Activated CD8-positive, alpha-beta T cell treated with anti-CD3 and anti-CD28 coated beads, Interleukin-2, amount 10 ng/mL, durations not matched to agents 7 days and 5 days (primary cell): ENCODE measurements around the gene PFKL. TPM values are rescaled to one million over a fixed set of nuclear protein-coding genes. Genes with fewer than 3 reads are reported as not detected.

Experiments used
- ATAC-seq: fragments of 150-1000 bp; cut with Tn5 transposase; one replicate; pipeline ENCODE4 v1.10.0; 2021; ENCODE audit warnings: moderate library complexity
- CTCF ChIA-PET: fragments of 350-600 bp; sonication (Branson Sonifier 250); formaldehyde crosslinking; loops from one replicate; lab custom pipeline; 2021; ENCODE audit warnings: antibody characterized with exemption; lab: Charles Lee
- POLR2A ChIA-PET: fragments of 350-600 bp; sonication (Branson Sonifier 250); formaldehyde crosslinking; loops from one replicate; lab custom pipeline; 2021; ENCODE audit warnings: antibody characterized with exemption; lab: Charles Lee
- DNase-seq: peaks from one replicate; pipeline ENCODE4 v3.0.0-alpha.2; 2020
- H3K27ac Mint-ChIP-seq: one replicate; pipeline ENCODE4 v1.8.0; 2021; ENCODE audit warnings: mild to moderate bottlenecking, mixed read lengths
- H3K27me3 Mint-ChIP-seq: one replicate; pipeline ENCODE4 v1.8.0; 2021; ENCODE audit warnings: low read depth, mixed read lengths
- H3K36me3 Mint-ChIP-seq: one replicate; pipeline ENCODE4 v1.8.0; 2021; ENCODE audit warnings: low read depth, mixed read lengths
- H3K4me1 Mint-ChIP-seq: one replicate; pipeline ENCODE4 v1.8.0; 2021; ENCODE audit warnings: low read depth, mixed read lengths
- H3K4me3 Mint-ChIP-seq: one replicate; pipeline ENCODE4 v1.8.0; 2021; ENCODE audit warnings: mild to moderate bottlenecking, mixed read lengths
- H3K9me3 Mint-ChIP-seq: one replicate; pipeline ENCODE4 v1.8.0; 2022; ENCODE audit warnings: mixed read lengths; ENCODE audit not compliant: insufficient read depth
- total RNA-seq, 2 experiments: library from RNA; stranded (reverse); gene quantifications; one replicate each; pipeline ENCODE4 v1.2.3, GENCODE V29; 2021

PFKL gene
- total RNA-seq, 2 experiments from 2014 or later: 191 to 199 TPM

DNA sequence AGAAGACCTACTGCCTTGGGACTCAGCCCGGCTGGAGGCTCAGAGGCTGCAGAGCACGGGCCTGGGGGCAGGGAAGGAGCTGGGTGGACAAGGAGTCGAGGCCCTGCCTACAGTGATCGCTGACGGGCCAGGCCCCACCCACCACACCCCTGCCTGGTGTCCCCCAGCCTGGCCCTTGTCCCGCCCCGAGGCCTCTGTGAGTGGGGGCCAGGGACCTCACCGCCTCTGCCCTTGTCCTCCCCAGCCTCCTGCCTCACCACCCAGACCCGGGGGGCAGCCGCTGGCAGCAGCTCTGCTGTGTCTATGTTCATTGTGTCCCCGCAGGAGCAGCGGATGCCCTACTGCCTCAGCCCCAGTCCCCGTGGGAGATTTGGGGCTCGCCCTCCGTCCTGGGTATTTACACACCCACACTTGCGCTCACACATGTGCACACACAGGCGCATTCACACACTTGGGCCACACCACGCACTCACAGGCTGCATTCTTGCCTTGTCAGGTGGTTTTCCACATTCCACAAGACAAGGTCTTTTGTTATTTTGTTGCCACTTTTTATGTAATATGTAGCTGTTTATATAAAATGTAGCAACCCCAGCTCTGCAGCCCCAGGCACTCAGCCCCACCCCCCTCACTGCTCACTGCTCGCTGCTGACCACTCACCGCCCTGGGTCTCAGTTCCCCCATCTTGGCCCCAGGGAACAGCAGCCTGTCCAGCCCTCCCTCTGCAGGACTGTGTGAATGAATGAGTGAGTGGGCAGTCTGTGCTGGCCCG is 7.3 kb downstream of the PFKL start:
- ATAC-seq (no peak), DNase-seq (no peak)
- no peaks in the 10 kb centered on the region for H3K27me3 Mint-ChIP-seq
- H3K4me3 Mint-ChIP-seq: no peak overlapping the region
- peaks cover 24% of the 10 kb centered on the region for H3K36me3 Mint-ChIP-seq
- H3K4me1 Mint-ChIP-seq: peaks cover 25% of the 10 kb centered on the region
- CTCF ChIA-PET: no interaction called here
- POLR2A ChIA-PET: no interaction called here
- H3K27ac Mint-ChIP-seq: no peak overlapping the region
- H3K9me3 Mint-ChIP-seq: no peaks in the 10 kb centered on the region

DNA sequence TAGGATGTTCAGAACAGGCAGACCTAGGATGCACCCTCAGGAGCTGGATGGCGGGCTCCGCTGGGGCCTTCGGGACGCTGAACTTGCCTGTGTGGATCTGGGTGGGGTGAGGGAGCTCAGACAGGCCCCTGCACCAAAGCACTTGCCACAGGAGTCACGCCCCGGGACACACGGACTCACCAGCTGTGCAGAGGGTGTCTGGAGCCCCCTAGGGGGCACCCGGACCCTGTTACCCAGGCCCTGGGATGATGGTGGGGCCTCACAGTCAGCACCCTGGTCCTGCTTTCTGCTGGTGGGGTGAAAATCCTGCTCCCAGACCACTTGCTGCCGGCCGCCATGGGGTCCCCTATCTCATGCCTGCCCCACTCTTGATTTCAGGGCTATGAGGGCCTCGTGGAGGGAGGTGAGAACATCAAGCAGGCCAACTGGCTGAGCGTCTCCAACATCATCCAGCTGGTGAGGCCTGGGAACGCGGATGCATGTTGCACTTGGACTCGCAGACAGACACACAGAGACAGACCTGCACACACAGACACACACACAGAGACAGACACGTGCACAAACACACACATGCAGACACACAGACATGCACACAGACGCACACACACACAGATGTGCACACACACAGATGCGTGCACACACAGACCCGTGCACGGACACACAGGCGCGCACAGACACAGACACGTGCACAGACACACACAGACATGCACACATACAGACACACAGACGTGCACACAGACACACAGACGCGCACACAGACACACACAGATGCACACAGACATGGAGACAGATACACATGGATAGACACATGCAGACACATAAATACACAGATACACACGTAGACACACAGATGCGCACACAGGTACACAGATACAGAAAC is 11.0 kb downstream of the PFKL start:
- no peak overlapping the region for H3K27ac Mint-ChIP-seq

DNA sequence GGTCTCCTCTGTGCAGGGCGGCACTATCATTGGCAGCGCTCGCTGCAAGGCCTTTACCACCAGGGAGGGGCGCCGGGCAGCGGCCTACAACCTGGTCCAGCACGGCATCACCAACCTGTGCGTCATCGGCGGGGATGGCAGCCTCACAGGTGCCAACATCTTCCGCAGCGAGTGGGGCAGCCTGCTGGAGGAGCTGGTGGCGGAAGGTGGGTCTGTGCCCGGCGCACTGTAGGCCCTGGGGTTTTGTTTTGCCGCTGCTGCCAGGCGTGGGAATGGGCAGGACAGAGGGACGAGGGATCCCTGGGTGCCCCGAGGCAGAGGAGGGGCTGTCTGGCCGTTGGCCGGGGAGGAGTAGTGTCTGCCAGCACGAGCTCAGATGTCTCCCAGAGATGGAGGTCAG is 12.2 kb downstream of the PFKL start:
- no peak overlapping the region for H3K27ac Mint-ChIP-seq
- ATAC-seq (no peak), DNase-seq (no peak)
- no peak overlapping the region for H3K4me3 Mint-ChIP-seq
- ChIA-PET POLR2A (no interaction called here), CTCF (no interaction called here)
- H3K36me3 Mint-ChIP-seq: peaks cover 23% of the 10 kb centered on the region
- no peaks in the 10 kb centered on the region for H3K9me3 Mint-ChIP-seq
- no peaks in the 10 kb centered on the region for H3K27me3 Mint-ChIP-seq
- H3K4me1 Mint-ChIP-seq: peaks cover 2% of the 10 kb centered on the region

More for the DNA sequence above, 11.0 kb downstream of the PFKL start:
- peaks cover 2% of the 10 kb centered on the region for H3K4me1 Mint-ChIP-seq
- no peaks in the 10 kb centered on the region for H3K9me3 Mint-ChIP-seq
- ATAC-seq (no peak), DNase-seq (no peak)
- no peaks in the 10 kb centered on the region for H3K27me3 Mint-ChIP-seq
- CTCF ChIA-PET: no interaction called here
- peaks cover 19% of the 10 kb centered on the region for H3K36me3 Mint-ChIP-seq
- no peak overlapping the region for H3K4me3 Mint-ChIP-seq
- POLR2A ChIA-PET: no interaction called here

DNA sequence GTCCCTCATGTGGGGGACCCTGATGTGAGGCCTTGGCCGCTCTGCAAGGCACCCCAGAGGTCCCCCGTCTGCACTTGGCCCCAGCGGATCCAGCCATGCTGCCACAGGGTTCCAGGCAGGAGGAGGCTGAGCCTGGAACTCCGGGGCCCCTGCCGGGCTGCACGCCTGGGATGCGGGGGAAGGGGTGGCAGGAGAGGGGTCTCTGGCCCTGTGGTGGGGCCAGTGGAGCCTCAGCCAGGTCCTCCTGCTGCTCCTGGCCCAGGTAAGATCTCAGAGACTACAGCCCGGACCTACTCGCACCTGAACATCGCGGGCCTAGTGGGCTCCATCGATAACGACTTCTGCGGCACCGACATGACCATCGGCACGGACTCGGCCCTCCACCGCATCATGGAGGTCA is 12.9 kb downstream of the PFKL start:
- no peak for DNase-seq
- POLR2A ChIA-PET: no interaction called here
- no peaks in the 10 kb centered on the region for H3K9me3 Mint-ChIP-seq
- CTCF ChIA-PET: no interaction called here
- H3K36me3 Mint-ChIP-seq: peaks cover 19% of the 10 kb centered on the region
- ATAC-seq: no peak
- H3K4me3 Mint-ChIP-seq: no peak overlapping the region
- H3K27me3 Mint-ChIP-seq: no peaks in the 10 kb centered on the region
- H3K27ac Mint-ChIP-seq: no peak overlapping the region
- no peaks in the 10 kb centered on the region for H3K4me1 Mint-ChIP-seq

DNA sequence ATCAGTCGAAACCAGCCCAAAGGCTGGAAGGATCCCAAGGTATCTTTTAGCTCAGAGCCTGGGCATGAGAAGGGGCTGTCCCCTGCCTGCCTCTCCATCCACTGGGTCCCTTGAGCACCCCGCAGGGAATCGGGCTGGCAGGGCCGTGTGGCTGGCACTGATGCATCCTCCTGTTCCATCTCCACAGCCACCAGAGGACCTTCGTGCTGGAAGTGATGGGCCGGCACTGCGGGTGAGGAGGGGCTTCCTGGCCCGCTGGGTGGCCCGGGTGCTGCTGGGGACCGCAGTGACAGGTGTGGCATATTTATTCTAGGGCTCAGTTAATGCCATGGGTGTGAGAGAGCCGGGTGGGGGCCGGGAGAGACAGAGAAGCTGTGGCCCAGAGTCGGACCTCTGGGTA is 13.6 kb downstream of the PFKL start:
- Mint-ChIP-seq H3K4me3 (no peak overlapping the region), H3K4me1 (no peaks in the 10 kb centered on the region), H3K27ac (no peak overlapping the region), H3K9me3 (no peaks in the 10 kb centered on the region), H3K36me3 (peaks cover 15% of the 10 kb centered on the region), H3K27me3 (no peaks in the 10 kb centered on the region)
- no peak for ATAC-seq
- DNase-seq: no peak
- ChIA-PET POLR2A (no interaction called here), CTCF (no interaction called here)

DNA sequence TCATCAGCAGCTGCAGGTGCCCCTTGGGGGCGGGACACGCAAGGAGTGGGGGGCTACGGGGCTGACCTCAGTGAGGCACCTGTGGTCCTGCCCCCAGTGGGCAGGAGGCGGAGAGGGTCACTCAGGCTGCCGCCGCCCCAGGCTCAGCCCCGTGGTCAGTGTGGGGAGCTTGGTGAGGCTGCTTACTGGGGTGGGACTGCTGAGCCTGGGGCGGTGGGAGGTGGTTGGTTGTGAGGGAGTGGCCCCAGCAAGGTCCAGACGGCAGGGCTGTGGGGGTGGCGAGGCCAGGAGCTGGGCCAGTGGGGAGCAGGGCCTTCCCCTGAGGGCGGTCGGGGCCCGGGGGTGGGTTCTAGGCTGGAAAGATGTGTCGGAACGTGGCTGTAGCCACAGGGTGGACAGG is 14.3 kb downstream of the PFKL start:
- no peak for ATAC-seq
- Mint-ChIP-seq H3K4me3 (no peak overlapping the region), H3K4me1 (no peaks in the 10 kb centered on the region), H3K9me3 (no peaks in the 10 kb centered on the region), H3K36me3 (peaks cover 16% of the 10 kb centered on the region), H3K27me3 (no peaks in the 10 kb centered on the region), H3K27ac (no peak overlapping the region)
- no peak for DNase-seq
- ChIA-PET POLR2A (no interaction called here), CTCF (no interaction called here)

DNA sequence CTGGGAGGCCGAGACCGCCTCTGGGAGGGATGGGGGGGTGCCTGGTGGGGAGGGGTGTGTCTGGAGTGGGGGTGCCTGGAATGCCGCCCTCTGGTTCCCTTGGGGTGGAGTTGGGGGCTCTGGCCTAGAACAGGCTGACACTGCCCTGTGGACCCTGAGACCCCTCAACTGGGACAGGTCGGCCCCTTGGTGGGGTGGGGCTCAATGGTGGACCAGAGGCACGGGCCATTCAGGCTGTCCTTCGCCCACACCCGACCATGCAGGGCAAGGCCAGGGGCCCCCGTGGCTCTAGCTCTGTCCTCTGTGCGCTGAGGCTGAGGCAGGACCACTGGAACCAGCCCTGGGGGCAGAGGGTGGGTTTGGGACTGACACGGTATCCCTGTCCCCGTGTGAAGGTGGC is 14.7 kb downstream of the PFKL start:
- H3K4me1 Mint-ChIP-seq: no peaks in the 10 kb centered on the region
- H3K27me3 Mint-ChIP-seq: no peaks in the 10 kb centered on the region
- DNase-seq (no peak), ATAC-seq (no peak)
- H3K9me3 Mint-ChIP-seq: no peaks in the 10 kb centered on the region
- peaks cover 20% of the 10 kb centered on the region for H3K36me3 Mint-ChIP-seq
- CTCF ChIA-PET: no interaction called here
- POLR2A ChIA-PET: no interaction called here
- no peak overlapping the region for H3K27ac Mint-ChIP-seq
- no peak overlapping the region for H3K4me3 Mint-ChIP-seq

DNA sequence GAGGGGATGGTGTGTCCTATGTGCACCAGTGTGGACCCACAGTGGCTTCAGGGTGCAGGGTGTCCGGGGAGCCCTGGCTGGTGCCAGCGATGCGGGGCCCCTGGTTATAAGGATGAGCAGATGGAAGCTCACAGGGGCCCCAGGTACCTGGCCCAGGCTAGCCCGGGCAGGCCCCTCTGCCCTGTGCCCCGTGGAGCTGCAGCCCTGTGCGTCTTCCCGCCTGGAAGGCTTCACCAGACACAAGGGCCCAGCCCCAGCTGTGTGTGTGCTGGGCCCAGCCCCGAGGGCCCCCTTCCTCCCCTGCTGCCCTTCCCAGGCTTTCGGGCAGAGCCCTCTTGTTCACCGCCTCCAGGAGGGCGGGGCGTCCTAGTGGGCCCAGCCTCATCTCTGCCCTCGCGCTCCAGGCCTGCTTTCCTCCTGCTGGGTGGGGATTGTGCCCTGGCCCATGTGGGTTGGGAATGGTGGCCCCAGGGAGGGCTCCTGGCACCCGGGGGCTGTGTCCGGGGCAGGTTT is 15.9 kb downstream of the PFKL start:
- POLR2A ChIA-PET: no interaction called here

DNA sequence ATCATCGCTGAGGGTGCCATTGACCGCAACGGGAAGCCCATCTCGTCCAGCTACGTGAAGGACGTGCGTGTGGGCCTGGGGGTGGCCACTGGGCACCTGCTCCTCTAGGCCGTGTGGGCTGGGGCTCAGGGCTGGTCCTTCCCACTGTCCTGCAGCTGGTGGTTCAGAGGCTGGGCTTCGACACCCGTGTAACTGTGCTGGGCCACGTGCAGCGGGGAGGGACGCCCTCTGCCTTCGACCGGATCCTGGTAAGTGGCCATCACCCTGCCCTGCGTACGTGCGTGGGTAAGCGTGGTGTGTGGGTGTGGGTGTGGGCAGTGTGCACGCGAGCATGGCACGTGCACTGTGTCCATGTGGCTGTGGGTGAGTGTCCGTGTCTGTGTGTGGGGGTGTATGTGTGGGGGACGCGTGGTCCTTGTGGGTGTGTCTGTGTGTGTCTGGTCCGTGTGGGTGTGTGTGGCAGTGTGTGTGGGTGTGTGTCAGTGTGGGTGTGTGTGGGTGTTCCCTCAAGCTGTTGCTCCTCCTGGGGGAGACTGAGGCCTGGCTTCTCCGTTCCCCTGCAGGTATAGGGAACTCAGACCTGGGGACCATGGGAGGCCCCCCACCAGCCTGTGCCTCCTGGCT is 16.5 kb downstream of the PFKL start:
- CTCF ChIA-PET: interaction anchor here (0.9 kb wide), 1 partner anchor 17 kb away, joined by 3 read pairs; no protein-coding TSS in a partner anchor
- no peaks in the 10 kb centered on the region for H3K4me1 Mint-ChIP-seq
- DNase-seq: no peak
- POLR2A ChIA-PET: no interaction called here
- no peak overlapping the region for H3K4me3 Mint-ChIP-seq
- H3K27ac Mint-ChIP-seq: no peak overlapping the region
- no peak for ATAC-seq
- peaks cover 14% of the 10 kb centered on the region for H3K36me3 Mint-ChIP-seq
- H3K9me3 Mint-ChIP-seq: no peaks in the 10 kb centered on the region
- H3K27me3 Mint-ChIP-seq: no peaks in the 10 kb centered on the region

More for the DNA sequence above, 15.9 kb downstream of the PFKL start:
- Mint-ChIP-seq H3K9me3 (no peaks in the 10 kb centered on the region), H3K27ac (no peak overlapping the region), H3K4me1 (no peaks in the 10 kb centered on the region), H3K4me3 (no peak overlapping the region), H3K36me3 (peaks cover 20% of the 10 kb centered on the region), H3K27me3 (no peaks in the 10 kb centered on the region)
- DNase-seq: no peak
- CTCF ChIA-PET: interaction anchor here (0.9 kb wide), 1 partner anchor 17 kb away, joined by 3 read pairs; no protein-coding TSS in a partner anchor
- ATAC-seq: peak; percentile 16

DNA sequence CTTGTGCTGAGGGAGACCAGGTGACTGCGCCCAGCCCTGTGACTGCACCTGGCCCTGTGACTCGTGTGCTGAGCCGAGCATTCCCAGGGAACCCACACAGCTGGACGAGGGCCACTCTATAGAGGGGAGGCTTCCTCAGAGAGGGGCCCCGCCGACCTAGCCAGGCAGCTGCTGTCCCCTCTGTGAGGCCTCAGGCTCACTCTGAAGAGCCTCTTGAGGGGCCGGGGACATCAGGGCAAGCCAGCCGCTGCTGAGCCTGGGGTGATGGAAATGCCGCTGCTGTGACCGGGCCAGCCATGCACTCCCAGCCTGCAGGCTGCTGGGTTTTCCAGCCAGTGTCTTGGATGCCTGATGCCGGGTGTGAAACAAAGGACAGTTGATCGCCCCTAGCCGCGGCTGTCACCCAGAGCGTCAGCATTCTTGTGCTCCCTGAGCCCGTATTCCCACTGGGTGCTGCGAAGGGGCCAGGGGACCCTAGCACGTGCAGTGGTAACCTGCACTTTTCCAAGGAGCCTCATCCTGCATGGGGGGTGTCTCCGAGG is 17.5 kb downstream of the PFKL start:
- DNase-seq: no peak
- Mint-ChIP-seq H3K27ac (no peak overlapping the region), H3K4me3 (no peak overlapping the region), H3K36me3 (peaks cover 11% of the 10 kb centered on the region), H3K27me3 (no peaks in the 10 kb centered on the region), H3K9me3 (no peaks in the 10 kb centered on the region), H3K4me1 (no peaks in the 10 kb centered on the region)
- CTCF ChIA-PET: no interaction called here
- no peak for ATAC-seq
- POLR2A ChIA-PET: no interaction called here

DNA sequence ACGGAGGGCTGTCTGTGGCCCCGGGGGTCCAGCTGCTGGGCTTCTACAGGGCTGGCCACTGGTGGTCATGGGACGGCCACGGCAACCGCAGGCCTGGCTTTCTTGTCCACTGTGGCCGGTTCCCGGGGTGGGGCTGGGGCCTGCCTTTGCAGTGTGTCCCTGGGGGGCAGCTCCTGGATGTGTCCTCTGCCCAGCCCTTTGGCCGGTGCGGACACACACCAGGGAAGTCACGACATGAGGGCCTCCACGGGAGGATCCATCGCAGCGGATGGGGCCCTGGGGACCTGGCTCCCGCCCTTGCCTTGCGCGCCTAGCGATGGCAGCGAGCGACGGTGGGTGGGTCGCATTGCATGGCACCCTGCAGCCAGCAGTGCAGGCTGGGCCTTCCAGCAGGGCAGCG is 18.0 kb downstream of the PFKL start:
- Mint-ChIP-seq H3K27me3 (no peaks in the 10 kb centered on the region), H3K4me3 (no peak overlapping the region)

More for the DNA sequence above, 18.0 kb downstream of the PFKL start:
- POLR2A ChIA-PET: no interaction called here
- H3K4me1 Mint-ChIP-seq: no peaks in the 10 kb centered on the region
- H3K9me3 Mint-ChIP-seq: no peaks in the 10 kb centered on the region
- DNase-seq (no peak), ATAC-seq (no peak)
- H3K36me3 Mint-ChIP-seq: peaks cover 11% of the 10 kb centered on the region
- H3K27ac Mint-ChIP-seq: no peak overlapping the region
- CTCF ChIA-PET: no interaction called here
